GM18508 (cell line): ENCODE data around the gene EXOC6.

ENCODE experiments used
- ATAC-seq: cut with Tn5 transposase; IDR thresholded peaks from one replicate; pipeline ENCODE4 v1.9.1; 2021; ENCODE audit warnings: moderate number of reproducible peaks; ENCODE audit not compliant: insufficient read depth, unreplicated experiment

EXOC6 gene

DNA sequence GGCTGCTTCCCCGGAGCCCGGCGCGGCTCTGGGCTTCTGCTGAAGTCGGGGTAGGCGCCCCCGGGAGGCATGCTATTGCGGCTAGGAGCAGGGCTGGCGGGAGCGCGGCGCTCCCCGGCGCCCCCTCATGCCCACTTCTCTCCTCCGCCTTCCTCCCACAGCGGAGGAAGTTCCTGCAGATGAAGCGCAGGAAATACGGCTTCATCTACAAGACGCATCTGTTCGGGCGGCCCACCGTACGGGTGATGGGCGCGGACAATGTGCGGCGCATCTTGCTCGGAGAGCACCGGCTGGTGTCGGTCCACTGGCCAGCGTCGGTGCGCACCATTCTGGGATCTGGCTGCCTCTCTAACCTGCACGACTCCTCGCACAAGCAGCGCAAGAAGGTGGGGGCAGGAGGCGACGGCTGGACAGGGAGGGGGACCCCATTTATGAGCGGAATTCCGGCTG, 225.9 kb downstream of the EXOC6 start:
- ATAC-seq: no peak

DNA sequence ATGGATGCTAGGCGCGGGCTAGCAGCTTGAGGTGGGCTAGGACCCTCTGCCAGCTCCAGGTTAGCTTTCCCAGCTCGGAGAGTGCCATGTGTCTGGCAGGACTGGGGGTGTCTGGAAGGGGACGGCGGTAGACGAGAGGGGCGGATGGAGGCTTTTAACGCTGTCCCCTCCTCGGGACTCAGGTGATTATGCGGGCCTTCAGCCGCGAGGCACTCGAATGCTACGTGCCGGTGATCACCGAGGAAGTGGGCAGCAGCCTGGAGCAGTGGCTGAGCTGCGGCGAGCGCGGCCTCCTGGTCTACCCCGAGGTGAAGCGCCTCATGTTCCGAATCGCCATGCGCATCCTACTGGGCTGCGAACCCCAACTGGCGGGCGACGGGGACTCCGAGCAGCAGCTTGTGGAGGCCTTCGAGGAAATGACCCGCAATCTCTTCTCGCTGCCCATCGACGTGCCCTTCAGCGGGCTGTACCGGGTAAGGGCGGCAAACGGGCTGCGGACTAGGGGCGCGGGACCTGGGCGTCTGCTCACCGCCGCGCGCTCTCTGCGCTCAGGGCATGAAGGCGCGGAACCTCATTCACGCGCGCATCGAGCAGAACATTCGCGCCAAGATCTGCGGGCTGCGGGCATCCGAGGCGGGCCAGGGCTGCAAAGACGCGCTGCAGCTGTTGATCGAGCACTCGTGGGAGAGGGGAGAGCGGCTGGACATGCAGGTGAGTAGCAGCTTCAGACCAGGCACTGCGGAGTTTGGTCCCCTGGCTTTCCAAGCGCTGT, 226.5 kb downstream of the EXOC6 start:
- ATAC-seq: no peak

DNA sequence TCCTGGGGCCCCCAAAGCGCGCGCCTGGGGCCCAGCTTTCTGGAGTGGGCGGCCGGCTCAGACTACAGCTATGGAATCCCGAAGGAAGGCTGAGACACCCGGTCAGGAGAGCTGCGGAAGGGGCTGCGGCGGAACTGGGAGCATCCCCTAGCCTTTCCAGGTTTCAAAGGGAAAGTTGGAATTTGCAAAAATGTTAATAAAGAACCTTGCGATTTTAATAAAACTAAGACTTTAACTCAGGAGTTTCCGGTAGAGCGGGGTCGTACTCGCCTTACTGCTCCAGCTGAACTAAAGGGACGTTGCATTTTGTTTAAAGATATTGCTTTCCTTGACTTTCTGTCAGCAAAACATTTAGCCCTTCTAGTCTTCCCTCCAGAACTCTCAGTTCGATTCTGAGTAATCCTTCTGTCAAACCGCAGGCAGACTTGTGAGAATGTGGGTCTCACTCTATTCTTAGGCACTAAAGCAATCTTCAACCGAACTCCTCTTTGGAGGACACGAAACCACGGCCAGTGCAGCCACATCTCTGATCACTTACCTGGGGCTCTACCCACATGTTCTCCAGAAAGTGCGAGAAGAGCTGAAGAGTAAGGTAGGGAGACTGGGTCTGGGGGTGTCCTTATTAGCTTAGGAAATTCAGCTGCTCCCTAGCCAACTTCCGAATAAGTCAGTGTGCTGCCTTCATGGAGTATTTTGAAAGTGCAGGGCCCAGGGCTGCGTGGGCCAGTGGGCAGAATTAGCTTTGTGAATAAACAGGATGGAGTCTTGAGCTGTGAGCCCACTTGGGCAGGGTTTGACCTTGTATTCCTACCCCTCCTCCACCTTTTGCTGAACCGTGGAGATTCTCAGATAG, 227.3 kb downstream of the EXOC6 start:
- ATAC-seq: no peak

GRCh38 chr10:93076871-93077270, 228.6 kb downstream of the EXOC6 start:
- no peak for ATAC-seq

GRCh38 chr10:93077860-93078337, 229.6 kb downstream of the EXOC6 start:
- ATAC-seq: no peak

DNA sequence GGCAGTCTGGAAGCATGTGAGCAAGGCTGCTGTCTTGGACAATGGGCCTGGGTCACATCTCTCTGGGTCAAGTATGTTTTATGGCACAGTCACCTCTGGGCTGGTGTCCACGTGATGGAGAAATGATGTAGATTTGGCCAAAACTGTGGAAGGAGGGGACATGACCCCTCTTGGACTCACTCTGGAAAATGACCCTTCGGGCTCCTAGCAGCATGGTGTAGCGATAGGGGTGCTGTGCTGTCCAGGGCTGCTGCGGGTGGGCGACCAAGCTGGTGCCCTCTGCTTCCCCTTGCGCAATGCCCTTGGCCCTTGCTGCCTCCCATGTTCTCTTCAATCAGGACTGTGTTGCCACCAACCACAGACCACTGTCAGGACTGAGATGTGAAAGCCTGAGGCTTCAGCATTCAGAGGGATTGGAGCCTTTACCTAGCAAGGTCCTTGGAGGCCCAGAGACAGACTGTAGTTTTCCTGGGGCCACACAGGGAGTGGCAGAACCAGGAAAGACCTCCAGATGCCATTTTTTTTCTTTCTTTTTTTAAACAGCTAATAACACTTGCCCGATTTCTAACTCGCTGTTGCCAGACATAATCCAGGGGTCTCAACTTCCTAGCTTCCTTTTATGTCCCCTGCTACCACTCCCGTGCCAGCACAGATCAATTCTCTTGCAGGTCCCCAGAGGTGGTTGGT, 231.5 kb downstream of the EXOC6 start:
- ATAC-seq: no peak

- ATAC-seq: no peak
Observed at GRCh38 chr10:93080350-93081046, 232.2 kb downstream of the EXOC6 start.

- ATAC-seq: no peak
Observed at GRCh38 chr10:93081318-93081717, 233.0 kb downstream of the EXOC6 start.

DNA sequence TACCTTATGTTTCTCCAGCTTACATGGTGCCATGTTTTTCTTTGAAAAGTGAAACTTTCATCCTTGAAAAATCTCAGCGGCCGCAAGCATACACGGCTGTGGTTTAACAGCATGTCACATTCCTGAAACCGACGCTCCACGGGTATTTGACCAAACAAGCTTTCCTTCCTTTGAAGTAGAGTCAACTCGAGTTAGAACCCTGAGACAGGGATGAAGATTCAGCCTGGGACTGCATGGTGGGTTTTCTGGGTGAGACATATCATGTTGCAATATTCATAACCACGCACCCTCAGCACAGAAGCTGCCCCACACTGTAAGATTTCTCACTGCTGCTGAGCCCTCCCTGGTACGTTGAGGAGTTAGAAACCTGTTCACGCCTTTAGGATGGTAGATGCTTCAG, 233.5 kb downstream of the EXOC6 start:
- ATAC-seq: no peak

- ATAC-seq: no peak
Observed at GRCh38 chr10:93083743-93084539, 235.6 kb downstream of the EXOC6 start.

GRCh38 chr10:93085272-93085859, 237.0 kb downstream of the EXOC6 start:
- ATAC-seq: no peak

GRCh38 chr10:93086289-93086688, 238.0 kb downstream of the EXOC6 start:
- ATAC-seq: no peak

DNA sequence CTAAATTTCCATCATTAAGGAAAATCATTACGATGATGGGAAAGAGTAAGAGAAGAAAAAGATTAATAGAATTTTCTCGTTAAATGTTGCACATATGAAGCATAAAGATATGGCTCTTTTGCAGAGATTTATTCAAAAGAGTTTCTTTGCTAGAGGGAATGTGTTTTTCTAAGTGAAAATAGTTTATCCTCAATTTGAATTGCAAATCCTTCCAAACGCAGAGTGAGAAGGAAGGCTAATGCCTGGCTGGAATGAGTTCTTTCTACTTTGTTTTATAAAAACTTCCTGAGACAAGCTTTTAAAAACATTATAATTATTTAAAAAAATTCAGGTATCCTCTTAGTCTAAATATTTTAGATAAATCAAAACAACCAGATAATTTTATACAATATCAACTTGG, 239.5 kb downstream of the EXOC6 start:
- no peak for ATAC-seq

DNA sequence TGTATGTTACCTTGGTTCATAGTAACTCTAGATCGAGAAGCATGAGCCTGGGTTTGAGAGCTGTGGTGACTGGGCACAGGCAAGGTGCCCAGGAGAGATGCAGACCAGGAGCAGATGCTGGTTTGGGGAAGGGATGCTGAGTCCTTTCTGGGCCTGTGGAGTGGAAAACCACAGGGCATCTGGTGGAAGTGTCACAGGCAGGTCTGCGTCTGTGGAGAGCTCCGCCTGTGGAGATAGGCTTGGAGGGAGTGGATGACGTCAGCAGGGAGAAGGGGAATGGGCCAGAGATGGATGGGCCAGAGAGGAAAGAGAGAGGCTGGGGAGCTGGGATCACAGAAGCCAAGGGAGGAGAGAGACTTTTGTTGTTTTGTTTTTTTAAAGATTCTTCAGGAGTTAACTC, 240.1 kb downstream of the EXOC6 start:
- no peak for ATAC-seq

GRCh38 chr10:93090619-93091018, 242.3 kb downstream of the EXOC6 start:
- no peak for ATAC-seq

- ATAC-seq: no peak
Observed at GRCh38 chr10:93091960-93092359, 243.6 kb downstream of the EXOC6 start.

DNA sequence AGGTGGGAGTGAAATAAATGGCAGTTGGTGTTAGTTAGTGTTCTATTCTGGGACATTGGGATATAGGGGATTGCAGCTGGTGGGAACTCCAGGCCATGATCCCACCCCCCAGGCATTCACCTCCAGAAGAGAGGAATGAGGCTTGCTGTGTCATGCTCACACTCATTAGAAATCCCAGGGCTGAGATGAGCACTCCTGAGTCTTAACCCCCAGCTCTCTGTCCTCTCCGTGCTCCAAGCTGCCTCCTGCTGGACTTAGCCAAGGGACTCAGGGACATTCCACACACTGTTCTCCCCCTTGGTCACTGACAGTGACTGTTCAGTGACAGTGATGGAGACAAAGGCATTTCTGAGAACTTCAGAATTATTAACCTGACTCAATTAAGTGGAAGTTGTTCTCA, 246.9 kb downstream of the EXOC6 start:
- no peak for ATAC-seq

DNA sequence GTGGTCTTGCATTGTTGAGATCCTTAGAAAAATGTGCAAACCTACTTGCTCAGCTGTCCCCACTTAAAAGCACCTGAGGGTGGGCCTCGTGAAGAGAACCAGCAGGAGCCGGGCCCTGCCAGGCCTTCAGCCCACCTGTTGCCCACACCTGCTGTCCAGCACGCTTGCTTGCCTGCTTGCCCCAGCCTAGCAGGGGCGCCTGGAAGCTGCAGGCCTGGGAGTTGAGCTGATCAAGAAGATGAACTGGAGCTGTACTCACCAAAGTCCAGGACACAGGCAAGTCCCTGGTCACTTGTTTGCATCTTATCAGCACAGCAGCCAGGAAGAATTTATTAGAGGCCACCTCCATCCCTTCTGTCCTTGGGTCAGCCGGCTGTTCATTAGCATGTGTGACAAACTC, 248.6 kb downstream of the EXOC6 start:
- ATAC-seq: no peak

GRCh38 chr10:93097386-93097785, 249.1 kb downstream of the EXOC6 start:
- no peak for ATAC-seq
